MM.1S (cell line): ENCODE measurements around the gene ATP6AP1.

Experiments
- DNase-seq: peaks from one replicate; pipeline ENCODE4 v3.0.0-alpha.2; 2015
- H2AFZ ChIP-seq: fragments of 300-600 bp; sonication (generic); 2 replicates; pipeline ENCODE4 v1.6.0; 2016; ENCODE audit warnings: antibody characterized with exemption, low read length
- H3F3A ChIP-seq: fragments of 300-600 bp; sonication (generic); 2 replicates; pipeline ENCODE4 v1.6.1; 2016; ENCODE audit warnings: mild to moderate bottlenecking, antibody characterized with exemption, low read length, moderate library complexity, mixed read lengths; ENCODE audit not compliant: insufficient read depth
- H3K27ac ChIP-seq: fragments of 300-600 bp; sonication (generic); 2 replicates; pipeline ENCODE4 v1.5.1; 2016; ENCODE audit warnings: mild to moderate bottlenecking, low read length
- H3K27me3 ChIP-seq: fragments of 300-600 bp; sonication (generic); replicated peaks from 2 replicates; pipeline ENCODE4 v1.6.0; 2016; ENCODE audit warnings: low read length; ENCODE audit not compliant: insufficient read depth
- H3K36me3 ChIP-seq: fragments of 300-600 bp; sonication (generic); replicated peaks from 2 replicates; pipeline ENCODE4 v1.6.1; 2016; ENCODE audit warnings: mild to moderate bottlenecking, low read length, mixed read lengths; ENCODE audit not compliant: insufficient read depth
- H3K4me1 ChIP-seq: fragments of 300-600 bp; sonication (generic); 2 replicates; pipeline ENCODE4 v1.6.1; 2016; ENCODE audit warnings: low read length, mixed read lengths
- H3K4me2 ChIP-seq: fragments of 300-600 bp; sonication (generic); 2 replicates; pipeline ENCODE4 v1.6.0; 2016; ENCODE audit warnings: low read depth, low read length
- H3K4me3 ChIP-seq: fragments of 300-600 bp; sonication (generic); 2 replicates; pipeline ENCODE4 v1.5.1; 2016; ENCODE audit warnings: low read length, mixed read lengths
- H3K79me2 ChIP-seq: fragments of 300-600 bp; sonication (generic); 2 replicates; pipeline ENCODE4 v1.6.1; 2016; ENCODE audit warnings: mixed run types, low read length, mixed read lengths
- H3K9ac ChIP-seq: fragments of 300-600 bp; sonication (generic); 2 replicates; pipeline ENCODE4 v1.6.1; 2016; ENCODE audit warnings: low read length, mixed read lengths
- H3K9me2 ChIP-seq: fragments of 300-600 bp; sonication (generic); replicated peaks from 2 replicates; pipeline ENCODE4 v1.6.1; 2016; ENCODE audit warnings: mild to moderate bottlenecking, low read length, mixed read lengths; ENCODE audit not compliant: insufficient read depth
- H3K9me3 ChIP-seq: fragments of 300-600 bp; sonication (generic); replicated peaks from 2 replicates; pipeline ENCODE4 v1.6.1; 2016; ENCODE audit warnings: mild to moderate bottlenecking, low read length, mixed read lengths; ENCODE audit not compliant: insufficient read depth
- H4K20me1 ChIP-seq: fragments of 300-600 bp; sonication (generic); 2 replicates; pipeline ENCODE4 v1.6.1; 2016; ENCODE audit warnings: mild to moderate bottlenecking, low read length, moderate library complexity, mixed read lengths; ENCODE audit not compliant: insufficient read depth
- EZH2 ChIP-seq: fragments of 300-600 bp; sonication (generic); optimal IDR thresholded peaks from 2 replicates; pipeline ENCODE3; 2017; ENCODE audit warnings: low read depth, mild to moderate bottlenecking, antibody characterized with exemption, low read length, mixed read lengths
- EZH2phosphoT487 ChIP-seq: fragments of 300-600 bp; sonication (generic); IDR thresholded peaks from 2 replicates; pipeline ENCODE4 v1.6.1; 2018; ENCODE audit warnings: antibody characterized with exemption, low read length
- TF ChIP-seq, protein P1 (sequence below): fragments of 300-600 bp; sonication (generic); IDR thresholded peaks from 2 replicates; pipeline ENCODE4 v1.5.1; 2016; ENCODE audit warnings: antibody characterized with exemption, low read length, mixed read lengths

Gene ATP6AP1

DNA sequence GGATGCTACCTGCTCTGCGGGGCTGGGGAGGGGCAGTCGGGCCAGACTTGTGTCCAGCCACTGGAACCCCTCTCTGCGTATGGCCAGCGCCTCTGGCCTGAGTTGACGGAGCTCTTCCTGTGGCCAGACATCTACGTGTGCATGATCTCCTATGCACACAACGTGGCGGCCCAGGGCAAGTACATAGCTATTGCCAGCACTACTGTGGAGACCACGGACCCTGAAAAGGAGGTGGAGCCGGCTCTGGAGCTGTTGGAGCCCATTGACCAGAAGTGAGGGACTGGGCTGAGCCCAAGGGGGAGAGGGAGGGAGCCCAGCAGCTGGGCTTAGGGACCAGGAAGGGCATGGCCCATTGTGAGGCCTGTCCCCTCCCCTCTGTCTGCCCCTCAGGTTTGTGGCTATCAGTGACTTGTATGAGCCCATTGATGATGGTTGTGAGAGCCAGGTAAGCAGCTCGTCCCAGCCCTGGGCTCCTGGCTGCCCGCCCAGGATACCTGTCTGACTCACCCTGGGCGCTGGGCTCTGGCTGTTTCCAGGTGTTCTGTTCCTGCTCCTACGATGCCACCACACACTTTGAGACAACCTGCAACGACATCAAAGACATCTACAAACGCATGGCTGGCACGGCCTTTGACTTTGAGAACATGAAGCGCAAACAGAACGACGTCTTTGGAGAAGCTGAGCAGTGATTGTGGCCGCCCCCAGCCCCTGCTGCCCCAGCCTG lies 13.7 kb downstream of the ATP6AP1 start:
- Histone ChIP-seq H4K20me1 (no peaks in the 10 kb centered on the region), H3K79me2 (peaks cover 51% of the 10 kb centered on the region), H3K4me2 (no peak overlapping the region), H3K4me3 (no peak overlapping the region), H3K27me3 (no peaks in the 10 kb centered on the region), H3K4me1 (0 out of 2 replicates have a peak, but pooled peaks cover 7% of the 10 kb centered on the region), H3K9ac (no peak overlapping the region), H3K36me3 (no peaks in the 10 kb centered on the region), H3F3A (peaks cover 8% of the 10 kb centered on the region), H3K27ac (no peak overlapping the region), H3K9me3 (no peaks in the 10 kb centered on the region), H2AFZ (no peak overlapping the region), H3K9me2 (no peaks in the 10 kb centered on the region)
- TF ChIP-seq EZH2phosphoT487 = no peak
- TF ChIP-seq, protein P1, sequence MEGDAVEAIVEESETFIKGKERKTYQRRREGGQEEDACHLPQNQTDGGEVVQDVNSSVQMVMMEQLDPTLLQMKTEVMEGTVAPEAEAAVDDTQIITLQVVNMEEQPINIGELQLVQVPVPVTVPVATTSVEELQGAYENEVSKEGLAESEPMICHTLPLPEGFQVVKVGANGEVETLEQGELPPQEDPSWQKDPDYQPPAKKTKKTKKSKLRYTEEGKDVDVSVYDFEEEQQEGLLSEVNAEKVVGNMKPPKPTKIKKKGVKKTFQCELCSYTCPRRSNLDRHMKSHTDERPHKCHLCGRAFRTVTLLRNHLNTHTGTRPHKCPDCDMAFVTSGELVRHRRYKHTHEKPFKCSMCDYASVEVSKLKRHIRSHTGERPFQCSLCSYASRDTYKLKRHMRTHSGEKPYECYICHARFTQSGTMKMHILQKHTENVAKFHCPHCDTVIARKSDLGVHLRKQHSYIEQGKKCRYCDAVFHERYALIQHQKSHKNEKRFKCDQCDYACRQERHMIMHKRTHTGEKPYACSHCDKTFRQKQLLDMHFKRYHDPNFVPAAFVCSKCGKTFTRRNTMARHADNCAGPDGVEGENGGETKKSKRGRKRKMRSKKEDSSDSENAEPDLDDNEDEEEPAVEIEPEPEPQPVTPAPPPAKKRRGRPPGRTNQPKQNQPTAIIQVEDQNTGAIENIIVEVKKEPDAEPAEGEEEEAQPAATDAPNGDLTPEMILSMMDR = no peak
- no peak for TF ChIP-seq EZH2
- DNase-seq = no peak

DNA sequence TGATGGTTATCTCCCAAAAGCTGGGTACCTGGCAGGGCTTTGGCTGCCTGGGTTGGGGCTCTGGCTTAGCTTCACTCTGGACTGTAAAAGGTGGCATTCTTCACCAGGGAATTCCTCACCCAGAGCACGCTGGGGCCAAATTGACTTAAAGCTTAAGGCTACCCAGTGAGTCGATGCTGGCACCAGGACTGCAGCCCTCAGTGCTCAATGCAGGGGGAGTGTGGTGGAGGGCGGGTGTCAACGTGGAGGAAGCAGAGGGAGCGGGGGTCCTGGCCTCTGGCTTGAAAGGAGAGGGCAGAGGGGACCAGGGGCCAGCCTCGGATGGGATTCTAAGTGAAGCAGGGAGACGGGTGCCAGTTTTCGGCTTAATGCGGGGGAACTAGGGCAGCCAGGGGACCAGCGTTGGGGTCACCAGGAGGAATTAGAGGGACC lies 15.0 kb downstream of the ATP6AP1 start:
- no peak for TF ChIP-seq EZH2
- no peak for TF ChIP-seq EZH2phosphoT487
- TF ChIP-seq, protein P1 = no peak
- Histone ChIP-seq H3K9ac (peak overlapping the region; percentile 37; the same call in 1 of the 2 replicates), H4K20me1 (no peaks in the 10 kb centered on the region), H3K4me3 (peak overlapping the region; percentile 49), H3K79me2 (peaks cover 38% of the 10 kb centered on the region), H3K9me2 (no peaks in the 10 kb centered on the region), H3K4me2 (peak overlapping the region; percentile 62; the same call in 1 of the 2 replicates), H3K9me3 (no peaks in the 10 kb centered on the region), H3K36me3 (no peaks in the 10 kb centered on the region), H3F3A (peaks cover 8% of the 10 kb centered on the region), H3K27ac (no peak overlapping the region), H2AFZ (no peak overlapping the region), H3K4me1 (no peaks in the 10 kb centered on the region), H3K27me3 (no peaks in the 10 kb centered on the region)
- no peak for DNase-seq

DNA sequence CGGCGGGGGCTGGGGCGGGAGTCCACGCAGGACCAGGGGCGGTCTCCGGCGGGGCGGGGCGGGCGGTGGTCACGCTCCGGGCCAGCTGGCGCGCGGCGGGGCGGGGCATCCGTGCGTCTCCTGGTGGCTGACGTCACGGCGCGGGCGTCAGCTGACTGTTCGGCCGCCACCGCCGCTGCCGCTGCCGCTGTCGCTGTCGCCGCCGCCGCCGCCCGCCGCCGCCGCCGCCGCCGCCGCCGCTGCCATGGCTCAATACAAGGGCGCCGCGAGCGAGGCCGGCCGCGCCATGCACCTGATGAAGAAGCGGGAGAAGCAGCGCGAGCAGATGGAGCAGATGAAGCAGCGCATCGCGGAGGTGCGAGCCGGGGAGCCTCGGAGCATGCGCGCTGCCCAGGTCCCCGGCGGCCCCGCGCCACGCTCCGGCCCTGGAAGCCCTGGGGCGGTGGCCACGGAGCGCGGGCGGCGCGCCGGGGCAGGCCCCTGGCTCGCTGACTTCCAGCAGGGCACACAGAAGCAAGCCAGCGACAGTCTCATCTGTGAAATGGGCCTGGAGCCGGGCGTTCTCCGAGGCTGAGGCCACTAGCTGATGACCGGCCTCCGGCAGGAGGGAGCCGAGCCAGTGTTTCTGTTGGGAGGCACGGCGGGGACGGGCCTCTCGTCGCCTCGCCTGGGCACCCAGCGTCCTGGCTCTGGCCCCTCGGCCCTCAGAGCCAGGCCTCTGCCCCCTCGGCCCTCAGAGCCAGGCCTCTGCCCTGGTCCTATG lies 15.7 kb downstream of the ATP6AP1 start, which contains the start of gene FAM50A:
Gene FAM50A, plus strand, starts transcription at position 150 of the 763 bp plus-strand sequence. Its CDS starts 95 bp downstream, at position 245.
- Histone ChIP-seq H4K20me1 (no peaks in the 10 kb centered on the region), H3K36me3 (no peaks in the 10 kb centered on the region), H2AFZ (no peak within 1 kb of the TSS), H3K27me3 (no peaks in the 10 kb centered on the region), H3K9ac (peak within 1 kb of the TSS; percentile 84), H3K79me2 (peaks cover 31% of the 10 kb centered on the region), H3K27ac (no peak within 1 kb of the TSS), H3F3A (peaks cover 8% of the 10 kb centered on the region), H3K4me1 (no peaks in the 10 kb centered on the region), H3K9me3 (no peaks in the 10 kb centered on the region), H3K4me2 (peak within 1 kb of the TSS; percentile 83), H3K4me3 (peak within 1 kb of the TSS; percentile 77), H3K9me2 (no peaks in the 10 kb centered on the region)
- TF ChIP-seq EZH2 (no peak), EZH2phosphoT487 (no peak)
- TF ChIP-seq, protein P1 = no peak
- DNase-seq = peak; percentile 56
